Neural cell (in vitro differentiated cells): ENCODE measurements around the gene SMPD2. TPM values are rescaled to one million over a fixed set of nuclear protein-coding genes. Genes with fewer than 3 reads are reported as not detected.

Experiments used
- H2AFZ ChIP-seq: fragments of 200-600, 300-800 bp; sonication (generic), shearing (Covaris generic); 2 replicates; pipeline ENCODE4 v1.6.0; 2014; ENCODE audit warnings: low read depth, mild to moderate bottlenecking, antibody characterized with exemption, low read length, moderate library complexity
- H3F3A ChIP-seq: fragments of 200-600 bp; shearing (Covaris generic); 2 replicates; pipeline ENCODE4 v1.6.1; 2016; ENCODE audit warnings: mild to moderate bottlenecking, moderate library complexity, mixed read lengths, antibody characterized with exemption, low read length; ENCODE audit not compliant: insufficient read depth, poor library complexity, severe bottlenecking
- H3K27ac ChIP-seq: fragments of 200-600, 300-800 bp; sonication (generic), shearing (Covaris generic); 2 replicates; pipeline ENCODE4 v1.5.1; 2014; ENCODE audit warnings: mild to moderate bottlenecking, low read length, moderate library complexity
- H3K27me3 ChIP-seq: fragments of 300-800, 200-600 bp; sonication (generic), shearing (Covaris generic); 2 replicates; pipeline ENCODE4 v1.6.0; 2014; ENCODE audit warnings: mild to moderate bottlenecking, low read depth, low read length, moderate library complexity; ENCODE audit not compliant: insufficient read depth
- H3K36me3 ChIP-seq: fragments of 300-800, 200-600 bp; sonication (generic), shearing (Covaris generic); 2 replicates; pipeline ENCODE4 v1.5.1; 2014; ENCODE audit warnings: mild to moderate bottlenecking, antibody characterized with exemption, low read length, moderate library complexity; ENCODE audit not compliant: insufficient read depth
- H3K4me2 ChIP-seq: fragments of 300-800, 200-600 bp; sonication (generic), shearing (Covaris generic); 2 replicates; pipeline ENCODE4 v1.6.0; 2014; ENCODE audit warnings: mild to moderate bottlenecking, low read length
- H3K4me3 ChIP-seq: fragments of 300-800, 200-600 bp; sonication (generic), shearing (Covaris generic); 2 replicates; pipeline ENCODE4 v1.5.1; 2014; ENCODE audit warnings: mild to moderate bottlenecking, low read length, moderate library complexity
- H3K79me2 ChIP-seq: fragments of 200-600 bp; shearing (Covaris generic); replicated peaks from 2 replicates; pipeline ENCODE4 v1.6.0; 2014; ENCODE audit warnings: mild to moderate bottlenecking, low read length, moderate library complexity; ENCODE audit not compliant: insufficient read depth
- H3K9ac ChIP-seq: fragments of 300-800, 200-600 bp; sonication (generic), shearing (Covaris generic); 2 replicates; pipeline ENCODE4 v1.6.1; 2016; ENCODE audit warnings: mild to moderate bottlenecking, low read length, mixed read lengths
- H3K9me2 ChIP-seq: fragments of 200-600 bp; shearing (Covaris generic); 2 replicates; pipeline ENCODE4 v1.6.1; 2016; ENCODE audit warnings: mild to moderate bottlenecking, low read length, mixed read lengths; ENCODE audit not compliant: insufficient read depth
- H3K9me3 ChIP-seq: fragments of 200-600, 300-800 bp; sonication (generic), shearing (Covaris generic); 2 replicates; pipeline ENCODE4 v1.6.1; 2016; ENCODE audit warnings: mild to moderate bottlenecking, mixed run types, low read length, moderate library complexity, mixed read lengths
- H4K20me1 ChIP-seq: fragments of 200-600 bp; shearing (Covaris generic); 2 replicates; pipeline ENCODE4 v1.6.1; 2016; ENCODE audit warnings: mild to moderate bottlenecking, mixed run types; ENCODE audit not compliant: insufficient read depth
- CTCF ChIP-seq: fragments of 450-650 bp; IDR thresholded peaks from 2 replicates; pipeline ENCODE4 v1.5.1; 2014; ENCODE audit warnings: antibody characterized with exemption, mild to moderate bottlenecking, moderate library complexity; ENCODE audit not compliant: poor library complexity, severe bottlenecking
- EP300 ChIP-seq: fragments of 450-650 bp; conservative IDR thresholded peaks from 2 replicates; pipeline ENCODE4 v1.6.1; 2014; ENCODE audit warnings: antibody characterized with exemption, mild to moderate bottlenecking, moderate library complexity; ENCODE audit not compliant: poor library complexity, severe bottlenecking
- EZH2 ChIP-seq: fragments of 200-600, 300-800 bp; shearing (Covaris generic), sonication (generic); IDR thresholded peaks from 2 replicates; pipeline ENCODE4 v1.6.1; 2014; ENCODE audit warnings: antibody characterized with exemption, low read length, borderline replicate concordance, mild to moderate bottlenecking; ENCODE audit not compliant: insufficient read depth, poor library complexity, severe bottlenecking
- MXI1 ChIP-seq: fragments of 450-650 bp; conservative IDR thresholded peaks from 2 replicates; pipeline ENCODE4 v1.6.1; 2014; ENCODE audit warnings: antibody characterized with exemption, mild to moderate bottlenecking; ENCODE audit not compliant: poor library complexity, severe bottlenecking
- POLR2AphosphoS5 ChIP-seq: IDR thresholded peaks from 2 replicates; pipeline ENCODE4 v1.6.1; 2012
- RAD21 ChIP-seq: fragments of 450-650 bp; conservative IDR thresholded peaks from 2 replicates; pipeline ENCODE4 v1.6.1; 2014; ENCODE audit warnings: antibody characterized with exemption, mild to moderate bottlenecking, moderate library complexity
- REST ChIP-seq: IDR thresholded peaks from 2 replicates; pipeline ENCODE4 v1.6.1; 2012; ENCODE audit warnings: borderline replicate concordance
- SMC3 ChIP-seq: fragments of 450-650 bp; conservative IDR thresholded peaks from 2 replicates; pipeline ENCODE4 v1.6.1; 2014; ENCODE audit warnings: antibody characterized with exemption, mild to moderate bottlenecking, moderate library complexity; ENCODE audit not compliant: poor library complexity
- TAF1 ChIP-seq: IDR thresholded peaks from 2 replicates; pipeline ENCODE4 v1.6.1; 2012; ENCODE audit warnings: low read depth
- polyA plus RNA-seq: library from polyadenylated mRNA; depleted of rRNA; stranded (reverse); fragments of >200 nt; gene quantifications from 2 replicates; pipeline ENCODE4 v1.2.3, GENCODE V29; 2014

The SMPD2 gene
- polyA plus RNA-seq, 1 donor from 2014 or later = 8.0 TPM

GRCh38 chr6:109451376-109451775 lies 10.9 kb downstream of the SMPD2 start:
- H3K9me3 ChIP-seq = no peaks in the 10 kb centered on the region
- TF ChIP-seq EZH2 = no peak
- TF ChIP-seq MXI1 = no peak
- TF ChIP-seq SMC3 = no peak
- no peak for TF ChIP-seq POLR2AphosphoS5
- no peak overlapping the region for H3K27ac ChIP-seq
- H3K79me2 ChIP-seq = peaks cover 8% of the 10 kb centered on the region
- H2AFZ ChIP-seq = no peak overlapping the region
- H3K4me3 ChIP-seq = no peak overlapping the region
- no peaks in the 10 kb centered on the region for H4K20me1 ChIP-seq
- H3K4me2 ChIP-seq = no peak overlapping the region
- H3K27me3 ChIP-seq = no peaks in the 10 kb centered on the region
- H3K9me2 ChIP-seq = no peaks in the 10 kb centered on the region
- H3K36me3 ChIP-seq = no peaks in the 10 kb centered on the region
- H3K9ac ChIP-seq = no peak overlapping the region
- H3F3A ChIP-seq = no peaks in the 10 kb centered on the region

- Histone ChIP-seq H3K27me3 (no peaks in the 10 kb centered on the region), H3F3A (no peaks in the 10 kb centered on the region), H3K36me3 (no peaks in the 10 kb centered on the region), H3K9me2 (no peaks in the 10 kb centered on the region), H3K9me3 (no peaks in the 10 kb centered on the region), H4K20me1 (no peaks in the 10 kb centered on the region), H3K27ac (no peak overlapping the region), H3K4me2 (no peak overlapping the region), H3K9ac (no peak overlapping the region), H3K4me3 (no peak overlapping the region), H3K79me2 (peaks cover 8% of the 10 kb centered on the region), H2AFZ (no peak overlapping the region)
- no peak for TF ChIP-seq TAF1
- no peak for TF ChIP-seq EP300
- TF ChIP-seq CTCF = no peak
- no peak for TF ChIP-seq RAD21
- no peak for TF ChIP-seq MXI1
- no peak for TF ChIP-seq REST
- TF ChIP-seq POLR2AphosphoS5 = no peak
- no peak for TF ChIP-seq EZH2
- no peak for TF ChIP-seq SMC3
These were observed 11.7 kb downstream of the SMPD2 start for GRCh38 chr6:109452181-109452580.
